HG02798 (cell line): Measurements from ENCODE around the gene TEKTIP1.

Experiments
- ATAC-seq: cut with Tn5 transposase; IDR thresholded peaks from one replicate; pipeline ENCODE4 v1.9.1; 2021; ENCODE audit warnings: mild to moderate bottlenecking; ENCODE audit not compliant: unreplicated experiment, poor library complexity

The TEKTIP1 gene

GRCh38 chr19:3538965-3539755 lies at the start of gene TEKTIP1:
TSS of gene TEKTIP1 (plus strand) at chr19:3539174. CDS start at chr19:3539178, 4 bp downstream.
- ATAC-seq = no peak

- ATAC-seq = no peak
These were observed 47.4 kb upstream of the TEKTIP1 start for GRCh38 chr19:3491396-3492119.

GRCh38 chr19:3492131-3492839 lies 46.7 kb upstream of the TEKTIP1 start:
- no peak for ATAC-seq

GRCh38 chr19:3492919-3493318 lies 46.1 kb upstream of the TEKTIP1 start:
- no peak for ATAC-seq

GRCh38 chr19:3493651-3494050 lies 45.3 kb upstream of the TEKTIP1 start:
- ATAC-seq = no peak

GRCh38 chr19:3494051-3494450 lies 44.9 kb upstream of the TEKTIP1 start:
- ATAC-seq = no peak

GRCh38 chr19:3494559-3494958 lies 44.4 kb upstream of the TEKTIP1 start:
- no peak for ATAC-seq

- ATAC-seq = no peak
These were observed 42.3 kb upstream of the TEKTIP1 start for GRCh38 chr19:3496392-3497273.

- ATAC-seq = no peak
These were observed 41.0 kb upstream of the TEKTIP1 start for GRCh38 chr19:3497757-3498520.

GRCh38 chr19:3499738-3500428 lies 39.1 kb upstream of the TEKTIP1 start:
- ATAC-seq = no peak

GRCh38 chr19:3500429-3501101 lies 38.4 kb upstream of the TEKTIP1 start, which contains the start of gene DOHH:
TSS of gene DOHH (minus strand) at chr19:3500674. CDS start at chr19:3496814, 3,860 bp downstream.
- peak; percentile 87 for ATAC-seq

GRCh38 chr19:3501780-3502179 lies 37.2 kb upstream of the TEKTIP1 start:
- ATAC-seq = no peak

- ATAC-seq = no peak
These were observed 35.9 kb upstream of the TEKTIP1 start for GRCh38 chr19:3503036-3503572.

- ATAC-seq = no peak
These were observed 34.2 kb upstream of the TEKTIP1 start for GRCh38 chr19:3504735-3505134.

- peak; percentile 95 for ATAC-seq
These were observed 33.2 kb upstream of the TEKTIP1 start, which contains the start of gene FZR1 for GRCh38 chr19:3505598-3506383. TSS of gene FZR1 (plus strand) at chr19:3506311. CDS start at chr19:3522990, 16,679 bp downstream.

- ATAC-seq = peak; percentile 4
These were observed 32.3 kb upstream of the TEKTIP1 start for GRCh38 chr19:3506384-3507340.
